ENCODE results near the gene ELN.

GRCh38 chr7:73984481-73985205, 43.3 kb upstream of the ELN start:
- TF ChIP-seq POLR2A (IDR thresholded peaks at IDR 0.05) (no peak), CTCF (IDR thresholded peaks at IDR 0.05 in 4 of 5, conservative IDR thresholded peaks at IDR 0.05 in 1 of 5) (no peak)
